ENCODE results near the gene RAD51B.

- TF ChIP-seq POLR2A (IDR thresholded peaks at IDR 0.05), result no peak
- no peak for TF ChIP-seq CTCF (IDR thresholded peaks at IDR 0.05)
These were observed 662.4 kb downstream of the RAD51B start for GRCh38 chr14:68482018-68482417.
